Measurements from ENCODE around the gene FOXL3.

FOXL3 gene

GRCh38 chr7:301291-302053, 11.5 kb downstream of the FOXL3 start:
- peaks cover 0 to 20% of the 10 kb centered on the region in 2 donors for H3K27me3 Mint-ChIP-seq
- H3K27ac Mint-ChIP-seq = no peak overlapping the region
- DNase-seq (no peak), ATAC-seq (replicated peaks) (no peak)
- no peaks in the 10 kb centered on the region for H3K9me3 Mint-ChIP-seq
- H3K36me3 Mint-ChIP-seq (ENCODE audit: insufficient read depth) = no peaks in the 10 kb centered on the region
- H3K4me3 Mint-ChIP-seq = no peak overlapping the region
- no peaks in the 10 kb centered on the region for H3K4me1 Mint-ChIP-seq (ENCODE audit: low read depth in 2 of 2)

GRCh38 chr7:302054-302992, 12.4 kb downstream of the FOXL3 start:
- H3K4me1 Mint-ChIP-seq (ENCODE audit: low read depth in 2 of 2) = no peaks in the 10 kb centered on the region
- no peaks in the 10 kb centered on the region for H3K9me3 Mint-ChIP-seq
- peaks cover 0 to 29% of the 10 kb centered on the region in 2 donors for H3K27me3 Mint-ChIP-seq
- DNase-seq (no peak), ATAC-seq (replicated peaks) (no peak)
- no peak overlapping the region for H3K27ac Mint-ChIP-seq
- H3K4me3 Mint-ChIP-seq = no peak overlapping the region
- no peaks in the 10 kb centered on the region for H3K36me3 Mint-ChIP-seq (ENCODE audit: insufficient read depth)

GRCh38 chr7:303425-303824, 13.5 kb downstream of the FOXL3 start:
- peaks cover 0 to 32% of the 10 kb centered on the region in 2 donors for H3K27me3 Mint-ChIP-seq
- ATAC-seq (replicated peaks) (no peak), DNase-seq (no peak)
- H3K27ac Mint-ChIP-seq = peak overlapping the region in 1 of 2 donors; percentile 38
- no peaks in the 10 kb centered on the region for H3K36me3 Mint-ChIP-seq (ENCODE audit: insufficient read depth)
- H3K4me3 Mint-ChIP-seq = no peak overlapping the region
- no peaks in the 10 kb centered on the region for H3K9me3 Mint-ChIP-seq
- H3K4me1 Mint-ChIP-seq (ENCODE audit: low read depth in 2 of 2) = no peaks in the 10 kb centered on the region

GRCh38 chr7:303884-304573, 14.1 kb downstream of the FOXL3 start:
- H3K4me1 Mint-ChIP-seq (ENCODE audit: low read depth in 2 of 2) = no peaks in the 10 kb centered on the region

GRCh38 chr7:304574-305409, 14.8 kb downstream of the FOXL3 start:
- no peak overlapping the region for H3K27ac Mint-ChIP-seq
- ATAC-seq (replicated peaks) = no peak
- H3K4me1 Mint-ChIP-seq (ENCODE audit: low read depth in 2 of 2) = no peaks in the 10 kb centered on the region
- no peak for DNase-seq
- H3K36me3 Mint-ChIP-seq (ENCODE audit: insufficient read depth) = no peaks in the 10 kb centered on the region
- no peaks in the 10 kb centered on the region for H3K9me3 Mint-ChIP-seq
- H3K4me3 Mint-ChIP-seq = no peak overlapping the region
- H3K27me3 Mint-ChIP-seq = peaks cover 0 to 32% of the 10 kb centered on the region in 2 donors

More at GRCh38 chr7:303884-304573, 14.1 kb downstream of the FOXL3 start:
- Mint-ChIP-seq H3K9me3 (no peaks in the 10 kb centered on the region), H3K4me3 (no peak overlapping the region), H3K27me3 (peaks cover 0 to 32% of the 10 kb centered on the region in 2 donors), H3K36me3 (ENCODE audit: insufficient read depth) (no peaks in the 10 kb centered on the region), H3K27ac (peak overlapping the region in 1 of 2 donors; percentile 38)
- ATAC-seq (replicated peaks) (no peak), DNase-seq (no peak)

GRCh38 chr7:305410-306151, 15.6 kb downstream of the FOXL3 start:
- H3K9me3 Mint-ChIP-seq = no peaks in the 10 kb centered on the region
- no peak for ATAC-seq (replicated peaks)
- no peak for DNase-seq
- no peaks in the 10 kb centered on the region for H3K36me3 Mint-ChIP-seq (ENCODE audit: insufficient read depth)
- no peak overlapping the region for H3K27ac Mint-ChIP-seq
- no peak overlapping the region for H3K4me3 Mint-ChIP-seq
- no peaks in the 10 kb centered on the region for H3K4me1 Mint-ChIP-seq (ENCODE audit: low read depth in 2 of 2)
- peaks cover 0 to 32% of the 10 kb centered on the region in 2 donors for H3K27me3 Mint-ChIP-seq

- Mint-ChIP-seq H3K27ac (no peak overlapping the region), H3K36me3 (ENCODE audit: insufficient read depth) (no peaks in the 10 kb centered on the region), H3K4me1 (ENCODE audit: low read depth in 2 of 2) (no peaks in the 10 kb centered on the region), H3K27me3 (peaks cover 6 to 50% of the 10 kb centered on the region in 2 donors), H3K4me3 (no peak overlapping the region), H3K9me3 (no peaks in the 10 kb centered on the region)
- ATAC-seq (replicated peaks) (no peak), DNase-seq (no peak)
These were observed 18.0 kb downstream of the FOXL3 start for GRCh38 chr7:307970-308369.

- Mint-ChIP-seq H3K4me1 (ENCODE audit: low read depth in 2 of 2) (no peaks in the 10 kb centered on the region), H3K36me3 (ENCODE audit: insufficient read depth) (no peaks in the 10 kb centered on the region), H3K27me3 (peaks cover 19 to 57% of the 10 kb centered on the region in 2 donors), H3K27ac (no peak overlapping the region), H3K9me3 (no peaks in the 10 kb centered on the region), H3K4me3 (no peak overlapping the region)
- DNase-seq (no peak), ATAC-seq (replicated peaks) (no peak)
These were observed 19.7 kb downstream of the FOXL3 start for GRCh38 chr7:309586-310228.

- Mint-ChIP-seq H3K4me1 (ENCODE audit: low read depth in 2 of 2) (no peaks in the 10 kb centered on the region), H3K9me3 (no peaks in the 10 kb centered on the region), H3K27ac (no peak overlapping the region), H3K27me3 (peaks cover 34 to 64% of the 10 kb centered on the region in 2 donors), H3K36me3 (ENCODE audit: insufficient read depth) (no peaks in the 10 kb centered on the region), H3K4me3 (no peak overlapping the region)
- DNase-seq = no peak
- no peak for ATAC-seq (replicated peaks)
These were observed 21.2 kb downstream of the FOXL3 start for GRCh38 chr7:311131-311680.

- Mint-ChIP-seq H3K9me3 (no peaks in the 10 kb centered on the region), H3K4me3 (no peak overlapping the region), H3K27ac (no peak overlapping the region), H3K27me3 (peaks cover 40 to 67% of the 10 kb centered on the region in 2 donors), H3K4me1 (ENCODE audit: low read depth in 2 of 2) (no peaks in the 10 kb centered on the region), H3K36me3 (ENCODE audit: insufficient read depth) (no peaks in the 10 kb centered on the region)
- DNase-seq (no peak), ATAC-seq (replicated peaks) (no peak)
These were observed 21.8 kb downstream of the FOXL3 start for GRCh38 chr7:311796-312195.

- Mint-ChIP-seq H3K9me3 (no peaks in the 10 kb centered on the region), H3K27me3 (peaks cover 46 to 67% of the 10 kb centered on the region in 2 donors), H3K4me3 (no peak overlapping the region), H3K4me1 (ENCODE audit: low read depth in 2 of 2) (no peaks in the 10 kb centered on the region), H3K27ac (no peak overlapping the region), H3K36me3 (ENCODE audit: insufficient read depth) (no peaks in the 10 kb centered on the region)
- DNase-seq (no peak), ATAC-seq (replicated peaks) (no peak)
These were observed 22.5 kb downstream of the FOXL3 start for GRCh38 chr7:312424-312823.

- no peaks in the 10 kb centered on the region for H3K9me3 Mint-ChIP-seq
- ATAC-seq (replicated peaks) (no peak), DNase-seq (no peak)
- peaks cover 70 to 89% of the 10 kb centered on the region in 2 donors for H3K27me3 Mint-ChIP-seq
- no peak overlapping the region for H3K4me3 Mint-ChIP-seq
- no peak overlapping the region for H3K27ac Mint-ChIP-seq
- no peaks in the 10 kb centered on the region for H3K4me1 Mint-ChIP-seq (ENCODE audit: low read depth in 2 of 2)
- H3K36me3 Mint-ChIP-seq (ENCODE audit: insufficient read depth) = no peaks in the 10 kb centered on the region
These were observed 24.9 kb downstream of the FOXL3 start for GRCh38 chr7:314853-315252.

Measured in effector memory CD8-positive, alpha-beta T cell (primary cell).